DOHH2 (cell line): ENCODE measurements around the gene GPSM3.

Experiments used
- H3F3A ChIP-seq: fragments of 200-600 bp; sonication (generic), shearing (Covaris generic); 2 replicates; pipeline ENCODE4 v1.6.0; 2016; ENCODE audit warnings: antibody characterized with exemption, mild to moderate bottlenecking; ENCODE audit not compliant: control insufficient read depth, insufficient read depth
- H3K27ac ChIP-seq: fragments of 200-600 bp; sonication (generic); 2 replicates; pipeline ENCODE4 v1.5.1; 2014; ENCODE audit warnings: low read depth, mild to moderate bottlenecking, low read length, moderate library complexity
- H3K27me3 ChIP-seq: fragments of 200-600 bp; sonication (generic); 2 replicates; pipeline ENCODE4 v1.6.1; 2014; ENCODE audit warnings: mild to moderate bottlenecking, low read length, mixed read lengths; ENCODE audit not compliant: control insufficient read depth
- H3K36me3 ChIP-seq: fragments of 200-600 bp; sonication (generic); 2 replicates; pipeline ENCODE4 v1.6.1; 2014; ENCODE audit warnings: mild to moderate bottlenecking, low read length, moderate library complexity, mixed read lengths; ENCODE audit not compliant: control insufficient read depth
- H3K4me1 ChIP-seq: fragments of 200-600 bp; sonication (generic); 2 replicates; pipeline ENCODE4 v1.6.1; 2014; ENCODE audit warnings: mild to moderate bottlenecking, low read length, mixed read lengths; ENCODE audit not compliant: control insufficient read depth
- H3K4me2 ChIP-seq: fragments of 200-600 bp; sonication (generic); 2 replicates; pipeline ENCODE4 v1.6.0; 2014; ENCODE audit warnings: mild to moderate bottlenecking, low read length, moderate library complexity
- H3K4me3 ChIP-seq: fragments of 200-600 bp; sonication (generic); 2 replicates; pipeline ENCODE4 v1.5.1; 2014; ENCODE audit warnings: mild to moderate bottlenecking, low read length, mixed read lengths
- H3K79me2 ChIP-seq: fragments of 200-600 bp; sonication (generic); 2 replicates; pipeline ENCODE4 v1.6.1; 2014; ENCODE audit warnings: mild to moderate bottlenecking, low read length, mixed read lengths; ENCODE audit not compliant: control insufficient read depth
- H3K9me2 ChIP-seq: fragments of 200-600 bp; sonication (generic); replicated peaks from 2 replicates; pipeline ENCODE4 v1.6.1; 2014; ENCODE audit warnings: mild to moderate bottlenecking, low read length, mixed read lengths; ENCODE audit not compliant: control insufficient read depth
- H3K9me3 ChIP-seq: fragments of 200-600 bp; sonication (generic); 2 replicates; pipeline ENCODE4 v1.6.1; 2014; ENCODE audit warnings: antibody characterized with exemption, low read length, mixed read lengths; ENCODE audit not compliant: control insufficient read depth, insufficient read depth
- H4K20me1 ChIP-seq: fragments of 200-600 bp; sonication (generic); 2 replicates; pipeline ENCODE4 v1.6.0; 2014; ENCODE audit warnings: low read depth, mild to moderate bottlenecking, antibody characterized with exemption, low read length, moderate library complexity; ENCODE audit not compliant: control insufficient read depth, insufficient read depth
- CTCF ChIP-seq: fragments of 200-600 bp; sonication (generic); IDR thresholded peaks from one replicate; pipeline ENCODE4 v1.5.1; 2014; ENCODE audit warnings: antibody characterized with exemption, mild to moderate bottlenecking, low read depth, low read length; ENCODE audit not compliant: poor library complexity, severe bottlenecking
- EZH2phosphoT487 ChIP-seq: fragments of 200-600 bp; sonication (generic); IDR thresholded peaks from 2 replicates; pipeline ENCODE4 v1.6.1; 2017; ENCODE audit warnings: borderline replicate concordance, mild to moderate bottlenecking, antibody characterized with exemption, low read length, moderate library complexity, mixed read lengths

GPSM3 gene

GRCh38 chr6:32156891-32157290 lies 35.6 kb downstream of the GPSM3 start:
- H3K9me3 ChIP-seq, result no peaks in the 10 kb centered on the region
- H3K4me3 ChIP-seq, result no peak overlapping the region
- H4K20me1 ChIP-seq, result no peaks in the 10 kb centered on the region
- no peak overlapping the region for H3K4me2 ChIP-seq
- TF ChIP-seq EZH2phosphoT487 (no peak), CTCF (no peak)
- no peaks in the 10 kb centered on the region for H3K9me2 ChIP-seq
- peaks cover 15% of the 10 kb centered on the region for H3K79me2 ChIP-seq
- no peaks in the 10 kb centered on the region for H3K27me3 ChIP-seq
- H3K27ac ChIP-seq, result no peak overlapping the region
- H3F3A ChIP-seq, result peaks cover 7% of the 10 kb centered on the region; the same call in 1 of the 2 replicates
- H3K4me1 ChIP-seq, result peaks cover 29% of the 10 kb centered on the region
- H3K36me3 ChIP-seq, result peaks cover 29% of the 10 kb centered on the region

- peak overlapping the region; percentile 58 for H3K27ac ChIP-seq
- peak overlapping the region; percentile 99 for H3K4me3 ChIP-seq
- H3K27me3 ChIP-seq, result no peaks in the 10 kb centered on the region
- peaks cover 29% of the 10 kb centered on the region for H3K36me3 ChIP-seq
- peak overlapping the region; percentile 77 for H3K4me2 ChIP-seq
- H3K9me3 ChIP-seq, result no peaks in the 10 kb centered on the region
- peaks cover 32% of the 10 kb centered on the region for H3K4me1 ChIP-seq
- no peaks in the 10 kb centered on the region for H4K20me1 ChIP-seq
- H3K79me2 ChIP-seq, result peaks cover 15% of the 10 kb centered on the region
- TF ChIP-seq CTCF (peak; percentile 72), EZH2phosphoT487 (no peak)
- H3F3A ChIP-seq, result peaks cover 10% of the 10 kb centered on the region
- H3K9me2 ChIP-seq, result no peaks in the 10 kb centered on the region
These were observed 37.8 kb downstream of the GPSM3 start for GRCh38 chr6:32154514-32155161.

- no peaks in the 10 kb centered on the region for H3K9me3 ChIP-seq
- peaks cover 15% of the 10 kb centered on the region for H3K79me2 ChIP-seq
- no peaks in the 10 kb centered on the region for H4K20me1 ChIP-seq
- peak within 1 kb of the TSS; percentile 99 for H3K4me3 ChIP-seq
- H3K36me3 ChIP-seq, result peaks cover 29% of the 10 kb centered on the region
- H3K27ac ChIP-seq, result peak within 1 kb of the TSS; percentile 58
- H3K27me3 ChIP-seq, result no peaks in the 10 kb centered on the region
- H3K4me1 ChIP-seq, result peaks cover 32% of the 10 kb centered on the region
- peaks cover 10% of the 10 kb centered on the region for H3F3A ChIP-seq
- no peaks in the 10 kb centered on the region for H3K9me2 ChIP-seq
- peak within 1 kb of the TSS; percentile 77 for H3K4me2 ChIP-seq
- TF ChIP-seq EZH2phosphoT487, result no peak
- no peak for TF ChIP-seq CTCF
These were observed 38.6 kb downstream of the GPSM3 start, which contains the start of gene PPT2 for GRCh38 chr6:32153564-32154513. PPT2 (plus strand) TSS chr6:32154141; CDS start chr6:32154595, 454 bp downstream.
